HG03575 (cell line): ENCODE data around the gene KCNJ3.
"Not testable (repeated sequence)": the region's sequence is repeated elsewhere in the genome, so short reads cannot be mapped to it uniquely, and the experiment has no call there.

ENCODE experiments used
- ATAC-seq: cut with Tn5 transposase; IDR thresholded peaks from one replicate; pipeline ENCODE4 v1.9.1; 2021; ENCODE audit not compliant: unreplicated experiment, insufficient number of reproducible peaks, low FRiP score; ENCODE audit errors: extremely low read depth

The KCNJ3 gene

GRCh38 chr2:154826827-154827226 is 128.3 kb downstream of the KCNJ3 start:
- no peak for ATAC-seq

- ATAC-seq, result no peak
Observed at GRCh38 chr2:154827286-154827685, 128.8 kb downstream of the KCNJ3 start.

- ATAC-seq, result no peak
Observed at GRCh38 chr2:154832711-154833110, 134.2 kb downstream of the KCNJ3 start.

- no peak for ATAC-seq
Observed at GRCh38 chr2:154836632-154837031, 138.1 kb downstream of the KCNJ3 start.

- no peak for ATAC-seq
Observed at GRCh38 chr2:154837035-154837434, 138.5 kb downstream of the KCNJ3 start.

GRCh38 chr2:154844513-154844912 is 146.0 kb downstream of the KCNJ3 start:
- no peak for ATAC-seq

GRCh38 chr2:154846842-154847241 is 148.3 kb downstream of the KCNJ3 start:
- no peak for ATAC-seq

GRCh38 chr2:154849482-154849881 is 151.0 kb downstream of the KCNJ3 start:
- no peak for ATAC-seq

- ATAC-seq, result no peak
Observed at GRCh38 chr2:154850532-154850931, 152.0 kb downstream of the KCNJ3 start.

- ATAC-seq, result no peak
Observed at GRCh38 chr2:154855138-154855537, 156.6 kb downstream of the KCNJ3 start.

GRCh38 chr2:154867151-154867550 is 168.7 kb downstream of the KCNJ3 start:
- ATAC-seq, result not testable (repeated sequence)

- ATAC-seq, result no peak
Observed at GRCh38 chr2:154875999-154876398, 177.5 kb downstream of the KCNJ3 start.

- no peak for ATAC-seq
Observed at GRCh38 chr2:154882725-154883124, 184.2 kb downstream of the KCNJ3 start.

- ATAC-seq, result no peak
Observed at GRCh38 chr2:154886316-154886715, 187.8 kb downstream of the KCNJ3 start.

GRCh38 chr2:154898269-154898668 is 199.8 kb downstream of the KCNJ3 start:
- no peak for ATAC-seq

GRCh38 chr2:154901063-154901462 is 202.6 kb downstream of the KCNJ3 start:
- no peak for ATAC-seq
